HG03280 (cell line): Measurements from ENCODE around the gene CMTR2.

Source experiments
- ATAC-seq: cut with Tn5 transposase; IDR thresholded peaks from one replicate; pipeline ENCODE4 v1.9.1; 2021; ENCODE audit warnings: mild to moderate bottlenecking, moderate library complexity; ENCODE audit not compliant: unreplicated experiment

The CMTR2 gene

GRCh38 chr16:71282943-71283342, 6.3 kb downstream of the CMTR2 start:
- ATAC-seq, result no peak

- ATAC-seq, result no peak
These were observed 12.4 kb downstream of the CMTR2 start for GRCh38 chr16:71276589-71277334.

GRCh38 chr16:71273384-71273783, 15.8 kb downstream of the CMTR2 start:
- no peak for ATAC-seq

DNA sequence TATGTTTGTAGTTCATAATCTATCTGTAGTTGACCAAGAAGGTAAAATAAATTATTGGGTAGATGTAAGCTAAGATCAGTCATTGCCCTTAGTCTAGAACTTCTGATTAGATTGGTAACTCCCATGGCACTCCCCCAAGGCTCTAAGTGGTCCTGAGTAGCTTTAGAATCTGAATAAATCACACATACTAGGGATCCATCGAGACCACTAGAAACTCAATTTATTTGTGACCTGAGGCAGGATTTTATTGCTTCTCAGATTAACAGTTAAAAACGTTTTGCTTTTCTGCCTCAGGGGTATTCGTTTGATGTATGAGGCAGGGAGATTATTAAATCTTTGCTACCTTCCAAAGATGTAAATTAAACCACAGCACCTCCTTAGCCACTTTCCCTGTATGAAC, 24.9 kb downstream of the CMTR2 start:
- no peak for ATAC-seq

DNA sequence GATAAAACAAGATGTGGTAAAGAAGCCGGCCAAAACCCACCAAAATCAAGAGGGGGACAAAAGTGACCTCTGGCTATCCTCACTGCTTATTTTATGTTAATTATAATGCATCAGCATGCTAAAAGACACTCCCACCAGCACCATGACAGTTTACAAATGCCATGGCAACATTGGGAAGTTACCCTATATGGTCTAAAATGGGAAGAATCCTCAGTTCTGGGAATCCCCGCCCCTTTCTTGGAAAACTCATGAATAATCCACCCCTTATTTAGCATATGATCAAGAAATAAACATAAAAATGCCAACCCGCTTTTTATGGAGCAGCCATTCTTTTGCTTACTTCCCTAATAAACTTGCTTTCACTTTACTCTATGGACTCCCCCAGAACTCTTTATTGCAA, 25.6 kb downstream of the CMTR2 start:
- no peak for ATAC-seq

DNA sequence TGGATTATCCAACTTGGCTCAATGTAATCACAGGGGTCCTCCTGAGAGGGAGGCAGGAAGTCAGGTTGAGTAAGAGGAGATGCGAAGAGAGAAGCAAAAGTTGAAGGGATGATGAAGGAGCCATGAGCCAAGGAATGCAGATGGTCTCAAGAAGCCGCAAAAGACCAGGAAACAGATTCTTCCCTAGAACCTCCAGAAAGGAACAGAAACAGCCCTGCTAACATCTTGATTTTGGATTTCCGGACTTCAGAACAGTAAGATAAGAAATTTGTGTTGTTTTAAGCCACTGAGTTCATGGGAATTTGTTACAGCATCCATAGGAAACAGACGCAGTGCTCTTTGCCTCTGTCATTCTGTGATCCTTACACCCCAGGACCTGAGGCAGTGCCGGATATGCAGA, 26.8 kb downstream of the CMTR2 start:
- ATAC-seq, result no peak

DNA sequence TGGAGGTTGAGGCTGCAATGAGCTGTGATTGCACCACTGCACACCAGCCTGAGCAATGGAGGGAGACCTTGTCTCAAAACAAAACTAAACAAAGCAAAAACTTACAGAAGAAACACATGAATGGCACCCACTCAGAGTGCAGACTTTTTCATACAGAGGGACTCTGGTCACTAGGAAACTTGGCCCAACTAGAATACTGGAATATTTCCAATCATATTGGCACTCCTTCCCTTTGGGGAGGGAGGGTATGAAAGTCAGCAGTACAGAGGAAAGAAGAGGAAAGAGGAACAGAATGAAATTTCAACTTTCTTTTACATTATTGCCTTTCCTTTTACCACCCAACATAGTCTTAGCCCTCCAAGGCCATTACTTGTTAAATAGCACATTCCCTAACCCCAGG, 28.2 kb downstream of the CMTR2 start:
- ATAC-seq, result no peak

GRCh38 chr16:71259086-71259485, 30.1 kb downstream of the CMTR2 start:
- ATAC-seq, result no peak

GRCh38 chr16:71258372-71258771, 30.8 kb downstream of the CMTR2 start:
- no peak for ATAC-seq

- ATAC-seq, result no peak
These were observed 31.4 kb downstream of the CMTR2 start for GRCh38 chr16:71257768-71258167.

- no peak for ATAC-seq
These were observed 33.5 kb downstream of the CMTR2 start for GRCh38 chr16:71255721-71256120.

- ATAC-seq, result no peak
These were observed 34.2 kb downstream of the CMTR2 start for GRCh38 chr16:71254832-71255525.

DNA sequence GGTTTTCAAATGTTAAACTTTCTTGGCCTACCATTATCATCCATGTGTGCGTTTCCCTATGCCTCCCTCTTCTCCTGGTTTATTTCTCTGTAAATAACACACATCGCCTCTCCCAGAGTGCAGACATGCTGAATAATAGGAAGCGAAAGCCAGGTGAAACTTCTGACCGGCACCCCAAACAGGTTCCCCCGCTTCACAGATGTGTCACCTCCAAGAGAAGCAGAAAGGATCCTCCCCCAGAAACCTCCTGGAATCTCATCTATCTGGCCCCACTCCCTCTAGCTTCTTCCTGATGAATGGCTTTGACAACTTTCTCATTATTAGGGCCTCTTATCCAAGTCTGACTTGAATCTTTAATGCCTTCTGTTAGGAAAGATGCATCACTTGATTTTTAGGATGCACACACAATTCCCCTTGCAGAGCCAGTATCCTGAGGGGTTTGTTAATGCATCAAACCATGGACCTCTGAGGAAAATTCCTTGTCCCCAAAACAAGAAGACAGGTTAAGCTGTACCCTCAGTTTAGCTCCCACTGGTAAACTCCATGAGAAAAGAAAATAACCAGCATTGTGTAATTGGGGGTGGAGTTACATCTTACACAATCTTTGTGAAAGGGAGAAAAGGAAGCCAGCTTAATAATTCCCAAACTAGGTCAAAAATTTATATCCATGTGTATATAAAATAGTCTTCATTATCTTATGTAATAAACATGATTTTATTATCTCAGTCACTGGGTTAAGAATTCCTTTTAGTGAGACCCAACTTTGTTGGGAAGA, 38.6 kb downstream of the CMTR2 start:
- no peak for ATAC-seq

- no peak for ATAC-seq
These were observed 39.8 kb downstream of the CMTR2 start for GRCh38 chr16:71249399-71249798.

GRCh38 chr16:71247478-71247877, 41.7 kb downstream of the CMTR2 start:
- ATAC-seq, result no peak

DNA sequence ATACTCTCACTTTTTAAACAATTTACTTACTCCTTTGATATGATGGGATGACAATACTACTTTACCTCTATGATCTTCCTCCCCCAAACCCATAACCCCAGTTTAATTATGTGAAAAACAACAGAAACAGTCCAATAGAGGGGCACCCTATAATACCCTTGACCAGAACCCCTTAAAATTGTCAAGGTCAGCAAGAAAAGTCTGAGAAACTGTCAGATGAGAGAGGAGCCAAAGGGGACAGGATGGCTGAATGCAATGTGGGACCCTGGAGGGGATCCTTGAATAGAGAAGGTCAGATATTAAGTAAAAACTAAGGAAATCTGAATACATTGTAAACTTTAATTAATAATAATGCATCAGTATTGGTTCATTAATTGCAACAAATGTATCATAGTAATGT, 42.9 kb downstream of the CMTR2 start:
- no peak for ATAC-seq

DNA sequence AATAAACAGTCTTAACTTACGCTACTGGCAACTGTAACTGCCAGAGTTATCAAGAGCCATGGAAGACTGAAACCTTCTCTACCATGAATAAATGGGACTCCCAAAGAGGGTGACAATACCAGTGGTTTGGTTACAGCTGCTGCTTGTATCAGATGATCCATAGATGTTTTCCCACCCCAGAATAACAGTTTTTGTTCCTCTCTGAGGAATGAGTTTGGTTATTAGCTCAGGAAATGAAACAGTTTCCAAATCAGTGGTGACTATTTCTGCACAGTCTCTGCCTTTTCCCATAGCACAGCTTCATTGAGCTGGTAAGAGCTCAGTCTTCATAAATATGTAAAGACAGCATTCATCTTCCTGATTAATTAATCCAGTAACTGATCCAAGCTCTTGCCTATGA, 44.7 kb downstream of the CMTR2 start:
- ATAC-seq, result no peak

DNA sequence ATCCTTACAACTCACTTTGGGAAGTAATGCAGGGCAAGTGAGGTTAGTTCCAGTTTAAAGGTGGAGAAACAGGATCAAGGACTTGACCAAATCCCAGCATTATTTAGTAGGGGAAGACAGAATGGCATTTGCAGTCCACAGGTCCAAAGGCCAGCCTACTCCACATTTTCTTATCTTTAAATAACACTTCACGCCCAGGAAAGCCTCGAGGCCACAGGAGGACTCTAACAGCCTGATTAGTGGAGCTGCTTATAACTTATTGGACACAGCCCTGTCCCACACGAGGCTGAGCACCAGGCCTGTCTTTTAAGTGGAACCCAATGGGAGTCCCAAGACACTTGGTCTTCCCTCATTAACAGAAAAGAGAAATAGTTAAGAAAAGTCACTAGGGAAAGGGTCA, 46.6 kb downstream of the CMTR2 start:
- ATAC-seq, result no peak

- no peak for ATAC-seq
These were observed 47.2 kb downstream of the CMTR2 start for GRCh38 chr16:71242036-71242435.
